ENCODE data around the gene ITGA2B. TPM values are rescaled to one million over a fixed set of nuclear protein-coding genes. Genes with fewer than 3 reads are reported as not detected.
A peak's percentile ranks its signal among the peaks of the same experiment; 100 is the strongest.

ITGA2B gene
- total RNA-seq, 1 experiment from 2014 or later: 8.3 TPM

DNA sequence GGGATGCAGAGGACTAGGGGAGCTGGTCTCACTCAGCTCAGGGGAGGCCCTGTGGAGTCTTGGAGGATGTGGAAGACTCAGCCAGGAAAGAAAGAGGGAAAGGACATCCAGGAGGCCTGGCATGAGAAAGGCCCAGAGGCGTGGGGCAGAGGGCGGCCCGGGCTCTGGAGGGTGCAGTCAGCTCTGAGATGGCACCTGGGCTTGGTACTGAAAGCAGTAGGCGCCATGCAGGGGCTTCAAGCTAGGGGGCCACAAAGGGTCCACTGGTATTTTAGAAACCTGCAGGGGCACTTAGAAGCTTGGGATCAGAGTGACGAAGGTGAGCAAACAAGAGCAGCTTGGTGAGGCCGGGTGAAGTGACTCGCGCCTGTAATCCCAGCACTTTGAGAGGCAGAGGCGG lies 31.4 kb downstream of the ITGA2B start:
- Histone ChIP-seq H4K5ac (ENCODE audit: insufficient read length, low read depth, low read length) (no peak overlapping the region), H4K91ac (ENCODE audit: insufficient read length, low read depth, low read length) (no peak overlapping the region), H2AFZ (ENCODE audit: low read length) (no peak overlapping the region), H3K23me2 (ENCODE audit: insufficient read length, low read depth, low read length, poor library complexity, severe bottlenecking) (peaks cover 13% of the 10 kb centered on the region), H3K79me1 (ENCODE audit: insufficient read depth, low read depth, low read length, poor library complexity, severe bottlenecking) (no peaks in the 10 kb centered on the region), H2BK5ac (ENCODE audit: insufficient read length, low read length) (no peak overlapping the region), H4K20me1 (ENCODE audit: control insufficient read depth, insufficient read depth, insufficient read length) (no peaks in the 10 kb centered on the region), H2BK15ac (ENCODE audit: low read depth, low read length) (no peak overlapping the region), H3K14ac (ENCODE audit: insufficient read depth, low read length) (no peak overlapping the region), H3K4me1 (ENCODE audit: insufficient read depth, low read length) (peaks cover 12% of the 10 kb centered on the region), H3K18ac (ENCODE audit: insufficient read length, low read depth, low read length) (no peak overlapping the region), H3K79me2 (ENCODE audit: insufficient read depth, low read length) (no peaks in the 10 kb centered on the region), H3K27me3 (ENCODE audit: insufficient read depth, low read length) (no peaks in the 10 kb centered on the region), H3T11ph (ENCODE audit: low read length) (no peak overlapping the region), H3K27ac (ENCODE audit: insufficient read length, low read depth, low read length) (no peak overlapping the region), H3K23ac (ENCODE audit: insufficient read length, low read depth, low read length) (no peak overlapping the region), H3K4ac (ENCODE audit: low read depth, low read length) (no peak overlapping the region), H3K4me2 (ENCODE audit: insufficient read depth, insufficient read length, low read length) (no peak overlapping the region), H2BK120ac (ENCODE audit: low read depth, low read length, poor library complexity, severe bottlenecking) (no peak overlapping the region), H4K8ac (replicated peaks; ENCODE audit: insufficient read length, low read depth, low read length) (no peak overlapping the region), H3K9me3 (ENCODE audit: control insufficient read depth, low read depth, low read length) (no peaks in the 10 kb centered on the region), H3K9ac (ENCODE audit: extremely low read depth, insufficient read length, low read length) (no peak overlapping the region), H2BK20ac (ENCODE audit: low read depth, low read length, poor library complexity, severe bottlenecking) (no peak overlapping the region), H2AK5ac (ENCODE audit: insufficient read length, low read length) (no peak overlapping the region), H3K56ac (ENCODE audit: insufficient read length, low read depth, low read length) (no peak overlapping the region), H2BK12ac (ENCODE audit: insufficient read length, low read depth, low read length) (no peak overlapping the region)
- H3K27ac Mint-ChIP-seq: peak overlapping the region in 1 of 3 experiments; percentile 23; a peak in 2 of 7 replicates
- peaks cover 22 to 37% of the 10 kb centered on the region in 2 experiments for H3K4me1 Mint-ChIP-seq
- 0 out of 5 replicates have a peak overlapping the region, but pooled peaks of 1 of the 2 experiments have one; percentile 31 for H3K4me3 Mint-ChIP-seq
- peaks cover 0 to 15% (median 9%) of the 10 kb centered on the region in 3 experiments; a peak in 5 of 7 replicates for H3K36me3 Mint-ChIP-seq (ENCODE audit: insufficient read depth in 1 of 3, low read depth in 3 of 3)
- no peak for DNase-seq
- WGBS (ENCODE audit: extremely low coverage, insufficient read length, low lambda C conversion rate): no CpG with 5 or more reads among the region's 9 CpGs
- H3K9me3 Mint-ChIP-seq: no peaks in the 10 kb centered on the region
- peaks cover 1% of the 10 kb centered on the region; the same call in 1 of the 2 replicates for H3K27me3 Mint-ChIP-seq (ENCODE audit: low read depth)
- TF ChIP-seq, protein P1, sequence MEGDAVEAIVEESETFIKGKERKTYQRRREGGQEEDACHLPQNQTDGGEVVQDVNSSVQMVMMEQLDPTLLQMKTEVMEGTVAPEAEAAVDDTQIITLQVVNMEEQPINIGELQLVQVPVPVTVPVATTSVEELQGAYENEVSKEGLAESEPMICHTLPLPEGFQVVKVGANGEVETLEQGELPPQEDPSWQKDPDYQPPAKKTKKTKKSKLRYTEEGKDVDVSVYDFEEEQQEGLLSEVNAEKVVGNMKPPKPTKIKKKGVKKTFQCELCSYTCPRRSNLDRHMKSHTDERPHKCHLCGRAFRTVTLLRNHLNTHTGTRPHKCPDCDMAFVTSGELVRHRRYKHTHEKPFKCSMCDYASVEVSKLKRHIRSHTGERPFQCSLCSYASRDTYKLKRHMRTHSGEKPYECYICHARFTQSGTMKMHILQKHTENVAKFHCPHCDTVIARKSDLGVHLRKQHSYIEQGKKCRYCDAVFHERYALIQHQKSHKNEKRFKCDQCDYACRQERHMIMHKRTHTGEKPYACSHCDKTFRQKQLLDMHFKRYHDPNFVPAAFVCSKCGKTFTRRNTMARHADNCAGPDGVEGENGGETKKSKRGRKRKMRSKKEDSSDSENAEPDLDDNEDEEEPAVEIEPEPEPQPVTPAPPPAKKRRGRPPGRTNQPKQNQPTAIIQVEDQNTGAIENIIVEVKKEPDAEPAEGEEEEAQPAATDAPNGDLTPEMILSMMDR (conservative IDR thresholded peaks at IDR 0.05): no peak

Data from H9 (cell line).